Measurements from ENCODE around the gene GJB4. TPM values are rescaled to one million over a fixed set of nuclear protein-coding genes. Genes with fewer than 3 reads are reported as not detected.

GJB4 gene
- polyA plus RNA-seq, 1 of the 3 experiments (the other 2 are of a cell fraction): not detected

- TF ChIP-seq, protein P1, sequence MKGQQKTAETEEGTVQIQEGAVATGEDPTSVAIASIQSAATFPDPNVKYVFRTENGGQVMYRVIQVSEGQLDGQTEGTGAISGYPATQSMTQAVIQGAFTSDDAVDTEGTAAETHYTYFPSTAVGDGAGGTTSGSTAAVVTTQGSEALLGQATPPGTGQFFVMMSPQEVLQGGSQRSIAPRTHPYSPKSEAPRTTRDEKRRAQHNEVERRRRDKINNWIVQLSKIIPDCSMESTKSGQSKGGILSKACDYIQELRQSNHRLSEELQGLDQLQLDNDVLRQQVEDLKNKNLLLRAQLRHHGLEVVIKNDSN (IDR thresholded peaks at IDR 0.05; ENCODE audit: borderline replicate concordance, low read depth): no peak
- TF ChIP-seq RAD21 (IDR thresholded peaks at IDR 0.05; ENCODE audit: low read length): no peak
- TF ChIP-seq, protein P2, sequence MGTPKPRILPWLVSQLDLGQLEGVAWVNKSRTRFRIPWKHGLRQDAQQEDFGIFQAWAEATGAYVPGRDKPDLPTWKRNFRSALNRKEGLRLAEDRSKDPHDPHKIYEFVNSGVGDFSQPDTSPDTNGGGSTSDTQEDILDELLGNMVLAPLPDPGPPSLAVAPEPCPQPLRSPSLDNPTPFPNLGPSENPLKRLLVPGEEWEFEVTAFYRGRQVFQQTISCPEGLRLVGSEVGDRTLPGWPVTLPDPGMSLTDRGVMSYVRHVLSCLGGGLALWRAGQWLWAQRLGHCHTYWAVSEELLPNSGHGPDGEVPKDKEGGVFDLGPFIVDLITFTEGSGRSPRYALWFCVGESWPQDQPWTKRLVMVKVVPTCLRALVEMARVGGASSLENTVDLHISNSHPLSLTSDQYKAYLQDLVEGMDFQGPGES (IDR thresholded peaks at IDR 0.05; ENCODE audit: low read depth, low read length): no peak
Observed at GRCh38 chr1:34745666-34746065, 13.9 kb upstream of the GJB4 start (continued).

DNA sequence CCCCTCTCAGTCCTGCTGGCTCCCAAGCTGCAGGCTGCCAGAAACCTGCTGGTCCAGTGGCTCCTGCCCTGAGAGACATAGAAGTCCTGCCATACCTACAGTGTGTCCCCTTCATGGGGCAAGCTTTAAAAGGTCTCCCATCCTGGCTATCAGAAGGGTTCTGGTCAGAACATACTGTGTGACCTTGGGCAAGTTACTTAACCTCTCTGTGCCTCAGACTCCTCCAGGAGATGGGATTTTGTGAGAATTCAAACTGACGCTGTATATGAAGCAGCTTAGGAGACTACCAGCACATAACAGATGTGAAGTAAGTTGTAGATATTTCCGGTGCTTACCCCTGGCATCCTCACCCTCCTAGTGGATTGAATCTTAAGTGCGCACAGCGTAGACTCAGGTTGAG lies 13.4 kb upstream of the GJB4 start:
- H3K9me3 ChIP-seq: no peaks in the 10 kb centered on the region
- 74% methylated on average over 4 of the region's 4 CpGs for WGBS (ENCODE audit: low lambda C conversion rate)
- no peak overlapping the region for H3K4me2 ChIP-seq
- peaks cover 0 to 3% of the 10 kb centered on the region in 2 experiments; a peak in 1 of 4 replicates for H3K4me1 ChIP-seq (ENCODE audit: control insufficient read depth in 1 of 2, insufficient read depth in 2 of 2, low read depth in 1 of 2, low read length in 1 of 2)
- H3K27me3 ChIP-seq (ENCODE audit: insufficient read depth): no peaks in the 10 kb centered on the region
- H3K9me2 ChIP-seq: no peaks in the 10 kb centered on the region
- H4K20me1 ChIP-seq (ENCODE audit: insufficient read depth): no peaks in the 10 kb centered on the region
- no peak overlapping the region for H3K27ac ChIP-seq (ENCODE audit: low read depth in 2 of 2, low read length in 1 of 2)
- H3K4me3 ChIP-seq (ENCODE audit: low read depth in 2 of 2, low read length in 1 of 2): no peak overlapping the region
- no peaks in the 10 kb centered on the region for H3K79me2 ChIP-seq (ENCODE audit: insufficient read depth)
- ChIA-PET POLR2A (no interaction called here), CTCF (interaction anchor here (1.3 to 1.4 kb wide), 3 partner anchors 149 to 1113 kb away, joined by 3 to 8 read pairs (median 5); no protein-coding TSS in a partner anchor)
- no peaks in the 10 kb centered on the region for H3K36me3 ChIP-seq (replicated peaks in 1 of 2; ENCODE audit: control insufficient read depth in 1 of 2, insufficient read depth in 2 of 2, low read length in 1 of 2)
- H2AFZ ChIP-seq (ENCODE audit: low read depth): no peak overlapping the region
- no peak for DNase-seq
- TF ChIP-seq PBX3 (IDR thresholded peaks at IDR 0.05) (no peak), EP300 (IDR thresholded peaks at IDR 0.05; ENCODE audit: borderline replicate concordance in 1 of 2, low read depth in 1 of 2, low read length in 1 of 2) (no peak), SMC3 (IDR thresholded peaks at IDR 0.05; ENCODE audit: low read depth, low read length) (no peak), RCOR1 (IDR thresholded peaks at IDR 0.05; ENCODE audit: low read length) (no peak), ELF1 (IDR thresholded peaks at IDR 0.05) (no peak), NRF1 (IDR thresholded peaks at IDR 0.05; ENCODE audit: low read depth, low read length) (no peak), EZH2phosphoT487 (IDR thresholded peaks at IDR 0.05; ENCODE audit: borderline replicate concordance, low read depth) (no peak), FOSL2 (IDR thresholded peaks at IDR 0.05; ENCODE audit: borderline replicate concordance, low read depth) (no peak), FOXJ3 (CRISPR knock-in tag; IDR thresholded peaks at IDR 0.05) (no peak), RFX5 (IDR thresholded peaks at IDR 0.05; ENCODE audit: low read length) (no peak)
- TF ChIP-seq, protein P3, sequence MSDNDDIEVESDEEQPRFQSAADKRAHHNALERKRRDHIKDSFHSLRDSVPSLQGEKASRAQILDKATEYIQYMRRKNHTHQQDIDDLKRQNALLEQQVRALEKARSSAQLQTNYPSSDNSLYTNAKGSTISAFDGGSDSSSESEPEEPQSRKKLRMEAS (IDR thresholded peaks at IDR 0.05; ENCODE audit: low read depth): no peak
- TF ChIP-seq, protein P4, sequence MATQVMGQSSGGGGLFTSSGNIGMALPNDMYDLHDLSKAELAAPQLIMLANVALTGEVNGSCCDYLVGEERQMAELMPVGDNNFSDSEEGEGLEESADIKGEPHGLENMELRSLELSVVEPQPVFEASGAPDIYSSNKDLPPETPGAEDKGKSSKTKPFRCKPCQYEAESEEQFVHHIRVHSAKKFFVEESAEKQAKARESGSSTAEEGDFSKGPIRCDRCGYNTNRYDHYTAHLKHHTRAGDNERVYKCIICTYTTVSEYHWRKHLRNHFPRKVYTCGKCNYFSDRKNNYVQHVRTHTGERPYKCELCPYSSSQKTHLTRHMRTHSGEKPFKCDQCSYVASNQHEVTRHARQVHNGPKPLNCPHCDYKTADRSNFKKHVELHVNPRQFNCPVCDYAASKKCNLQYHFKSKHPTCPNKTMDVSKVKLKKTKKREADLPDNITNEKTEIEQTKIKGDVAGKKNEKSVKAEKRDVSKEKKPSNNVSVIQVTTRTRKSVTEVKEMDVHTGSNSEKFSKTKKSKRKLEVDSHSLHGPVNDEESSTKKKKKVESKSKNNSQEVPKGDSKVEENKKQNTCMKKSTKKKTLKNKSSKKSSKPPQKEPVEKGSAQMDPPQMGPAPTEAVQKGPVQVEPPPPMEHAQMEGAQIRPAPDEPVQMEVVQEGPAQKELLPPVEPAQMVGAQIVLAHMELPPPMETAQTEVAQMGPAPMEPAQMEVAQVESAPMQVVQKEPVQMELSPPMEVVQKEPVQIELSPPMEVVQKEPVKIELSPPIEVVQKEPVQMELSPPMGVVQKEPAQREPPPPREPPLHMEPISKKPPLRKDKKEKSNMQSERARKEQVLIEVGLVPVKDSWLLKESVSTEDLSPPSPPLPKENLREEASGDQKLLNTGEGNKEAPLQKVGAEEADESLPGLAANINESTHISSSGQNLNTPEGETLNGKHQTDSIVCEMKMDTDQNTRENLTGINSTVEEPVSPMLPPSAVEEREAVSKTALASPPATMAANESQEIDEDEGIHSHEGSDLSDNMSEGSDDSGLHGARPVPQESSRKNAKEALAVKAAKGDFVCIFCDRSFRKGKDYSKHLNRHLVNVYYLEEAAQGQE (IDR thresholded peaks at IDR 0.05; ENCODE audit: low read depth, low read length): no peak
- no peaks in the 10 kb centered on the region for H3F3A ChIP-seq (replicated peaks; ENCODE audit: insufficient read depth)
- H3K9ac ChIP-seq: no peak overlapping the region
